Activated CD8-positive, alpha-beta T cell treated with anti-CD3 and anti-CD28 coated beads for 36 hours (primary cell): ENCODE measurements around the gene TUBG1. TPM values are rescaled to one million over a fixed set of nuclear protein-coding genes. Genes with fewer than 3 reads are reported as not detected.
A peak's percentile ranks its signal among the peaks of the same experiment; 100 is the strongest.

Source experiments
- ATAC-seq: fragments of 200-7000 bp; cut with Tn5 transposase; one replicate; pipeline ENCODE4 v1.10.0; 2021; ENCODE audit warnings: mild to moderate bottlenecking, moderate library complexity
- CTCF ChIA-PET: fragments of 350-600 bp; sonication (Branson Sonifier 250); formaldehyde crosslinking; loops from one replicate; lab custom pipeline; 2021; ENCODE audit warnings: antibody characterized with exemption; lab: Charles Lee
- POLR2A ChIA-PET: fragments of 350-600 bp; sonication (Branson Sonifier 250); formaldehyde crosslinking; loops from one replicate; lab custom pipeline; 2021; ENCODE audit warnings: antibody characterized with exemption; lab: Charles Lee
- DNase-seq: peaks from one replicate; pipeline ENCODE4 v3.0.0-alpha.2; 2020
- H3K27ac Mint-ChIP-seq: one replicate; pipeline ENCODE4 v1.8.0; 2021; ENCODE audit warnings: mild to moderate bottlenecking, mixed read lengths
- H3K27me3 Mint-ChIP-seq: one replicate; pipeline ENCODE4 v1.8.0; 2021; ENCODE audit warnings: mixed read lengths
- H3K36me3 Mint-ChIP-seq: one replicate; pipeline ENCODE4 v1.8.0; 2021; ENCODE audit warnings: low read depth, mixed read lengths
- H3K4me1 Mint-ChIP-seq: one replicate; pipeline ENCODE4 v1.8.0; 2021; ENCODE audit warnings: low read depth, mixed read lengths
- H3K4me3 Mint-ChIP-seq: one replicate; pipeline ENCODE4 v1.8.0; 2021; ENCODE audit warnings: mild to moderate bottlenecking, moderate library complexity, mixed read lengths
- H3K9me3 Mint-ChIP-seq: one replicate; pipeline ENCODE4 v1.8.0; 2021; ENCODE audit warnings: mixed read lengths
- intact Hi-C: fragments of 100-400 bp; cut with micrococcal nuclease; formaldehyde crosslinking; loops from one replicate; pipeline ENCODE4 v1.10.0; 2022
- total RNA-seq, 2 experiments: library from RNA; stranded (reverse); gene quantifications; one replicate each; pipeline ENCODE4 v1.2.3, GENCODE V29; 2021
- TF ChIP-seq, protein P1 (sequence below): fragments of 200-600 bp; IDR thresholded peaks from one replicate; pipeline ENCODE4 v1.8.0; 2022; ENCODE audit warnings: antibody characterized with exemption, mild to moderate bottlenecking

Gene TUBG1
- total RNA-seq, 2 experiments from 2014 or later: 79.5 to 82.4 TPM

DNA sequence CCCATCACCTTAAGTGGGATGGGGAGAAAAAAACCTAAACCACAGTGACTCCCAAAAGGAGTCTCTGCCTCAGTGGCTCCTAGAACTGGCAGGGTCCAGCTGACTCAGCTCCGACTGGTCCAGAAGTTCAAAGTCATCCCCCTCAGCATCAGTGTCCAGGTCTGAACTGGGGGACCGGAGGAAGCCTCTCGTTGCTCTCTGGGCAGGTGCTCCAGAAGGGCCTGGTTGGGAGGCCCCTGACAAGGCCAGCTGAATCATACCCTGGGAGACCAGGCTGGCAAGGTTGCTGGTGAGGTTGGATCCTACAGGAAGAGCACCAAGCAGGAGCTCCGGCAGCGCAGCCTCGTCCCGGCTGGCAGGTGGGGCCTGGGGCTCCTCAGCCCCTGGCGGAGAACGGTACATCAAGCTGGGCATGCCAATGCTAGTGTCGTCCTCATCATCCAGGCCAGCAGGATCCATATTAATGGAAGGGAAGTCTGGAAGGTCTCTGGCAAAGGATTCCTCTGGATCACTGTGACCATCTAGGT is 27.7 kb upstream of the TUBG1 start:
- DNase-seq (no peak), ATAC-seq (no peak)
- no peaks in the 10 kb centered on the region for H3K27me3 Mint-ChIP-seq
- no peak overlapping the region for H3K4me3 Mint-ChIP-seq
- H3K27ac Mint-ChIP-seq: no peak overlapping the region
- H3K36me3 Mint-ChIP-seq: peaks cover 17% of the 10 kb centered on the region
- POLR2A ChIA-PET: interaction anchor here (0.8 to 1.1 kb wide), 3 partner anchors 10 to 572 kb away, joined by 3 read pairs; no protein-coding TSS in a partner anchor
- TF ChIP-seq, protein P1, sequence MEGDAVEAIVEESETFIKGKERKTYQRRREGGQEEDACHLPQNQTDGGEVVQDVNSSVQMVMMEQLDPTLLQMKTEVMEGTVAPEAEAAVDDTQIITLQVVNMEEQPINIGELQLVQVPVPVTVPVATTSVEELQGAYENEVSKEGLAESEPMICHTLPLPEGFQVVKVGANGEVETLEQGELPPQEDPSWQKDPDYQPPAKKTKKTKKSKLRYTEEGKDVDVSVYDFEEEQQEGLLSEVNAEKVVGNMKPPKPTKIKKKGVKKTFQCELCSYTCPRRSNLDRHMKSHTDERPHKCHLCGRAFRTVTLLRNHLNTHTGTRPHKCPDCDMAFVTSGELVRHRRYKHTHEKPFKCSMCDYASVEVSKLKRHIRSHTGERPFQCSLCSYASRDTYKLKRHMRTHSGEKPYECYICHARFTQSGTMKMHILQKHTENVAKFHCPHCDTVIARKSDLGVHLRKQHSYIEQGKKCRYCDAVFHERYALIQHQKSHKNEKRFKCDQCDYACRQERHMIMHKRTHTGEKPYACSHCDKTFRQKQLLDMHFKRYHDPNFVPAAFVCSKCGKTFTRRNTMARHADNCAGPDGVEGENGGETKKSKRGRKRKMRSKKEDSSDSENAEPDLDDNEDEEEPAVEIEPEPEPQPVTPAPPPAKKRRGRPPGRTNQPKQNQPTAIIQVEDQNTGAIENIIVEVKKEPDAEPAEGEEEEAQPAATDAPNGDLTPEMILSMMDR: no peak
- CTCF ChIA-PET: interaction anchor here (1.2 to 2.2 kb wide), 2 partner anchors 24 to 182 kb away, joined by 3 to 6 read pairs; no protein-coding TSS in a partner anchor
- intact Hi-C loops: no loop called here
- peaks cover 12% of the 10 kb centered on the region for H3K4me1 Mint-ChIP-seq
- H3K9me3 Mint-ChIP-seq: no peaks in the 10 kb centered on the region

DNA sequence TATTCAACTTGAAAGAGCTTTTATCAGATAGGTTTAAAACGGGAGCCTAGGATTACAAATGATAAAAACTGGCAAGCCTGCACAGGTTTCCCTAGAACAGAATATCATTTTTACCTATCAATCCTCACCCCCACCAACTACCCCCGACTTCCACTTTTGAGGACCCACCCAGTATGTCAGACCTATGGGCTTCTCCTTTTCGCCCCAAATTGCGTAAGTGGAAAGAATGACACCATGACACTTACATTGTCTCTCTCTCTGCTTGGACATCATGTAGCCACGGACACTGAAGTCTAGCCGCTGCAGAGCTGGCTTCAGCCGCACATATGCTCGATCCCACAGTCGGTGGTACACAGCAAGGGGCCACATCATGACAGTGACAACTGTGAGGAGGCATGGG is 24.6 kb upstream of the TUBG1 start:
- H3K4me1 Mint-ChIP-seq: no peaks in the 10 kb centered on the region
- ChIA-PET POLR2A (no interaction called here), CTCF (interaction anchor here (1.1 to 1.3 kb wide), 2 partner anchors 16 to 179 kb away, joined by 3 read pairs; no protein-coding TSS in a partner anchor)
- peak overlapping the region; percentile 7 for H3K27ac Mint-ChIP-seq
- H3K27me3 Mint-ChIP-seq: no peaks in the 10 kb centered on the region
- TF ChIP-seq, protein P1: no peak
- no peaks in the 10 kb centered on the region for H3K9me3 Mint-ChIP-seq
- ATAC-seq (no peak), DNase-seq (no peak)
- peaks cover 8% of the 10 kb centered on the region for H3K36me3 Mint-ChIP-seq
- no peak overlapping the region for H3K4me3 Mint-ChIP-seq
- intact Hi-C loops: no loop called here

DNA sequence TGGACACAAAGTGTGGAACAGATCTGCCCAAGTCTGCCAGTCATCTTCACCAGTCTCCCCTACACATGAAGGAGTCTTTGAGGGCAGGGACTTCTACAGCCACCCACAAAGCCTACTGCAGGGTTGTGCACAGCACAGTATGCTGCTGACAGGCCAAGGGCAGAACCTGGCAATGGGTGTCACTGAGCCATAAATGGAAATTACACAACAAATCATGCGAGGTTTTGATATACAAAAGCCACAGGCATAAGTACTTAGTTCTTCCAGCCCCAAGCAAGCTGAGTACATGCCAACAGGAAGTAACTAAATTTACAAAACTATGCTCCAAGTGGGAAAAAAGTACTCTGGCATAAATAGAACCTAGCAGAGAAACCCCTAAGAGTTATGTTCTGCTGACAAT is 24.1 kb upstream of the TUBG1 start:
- Mint-ChIP-seq H3K27ac (no peak overlapping the region), H3K36me3 (peaks cover 8% of the 10 kb centered on the region)
- POLR2A ChIA-PET: no interaction called here

DNA sequence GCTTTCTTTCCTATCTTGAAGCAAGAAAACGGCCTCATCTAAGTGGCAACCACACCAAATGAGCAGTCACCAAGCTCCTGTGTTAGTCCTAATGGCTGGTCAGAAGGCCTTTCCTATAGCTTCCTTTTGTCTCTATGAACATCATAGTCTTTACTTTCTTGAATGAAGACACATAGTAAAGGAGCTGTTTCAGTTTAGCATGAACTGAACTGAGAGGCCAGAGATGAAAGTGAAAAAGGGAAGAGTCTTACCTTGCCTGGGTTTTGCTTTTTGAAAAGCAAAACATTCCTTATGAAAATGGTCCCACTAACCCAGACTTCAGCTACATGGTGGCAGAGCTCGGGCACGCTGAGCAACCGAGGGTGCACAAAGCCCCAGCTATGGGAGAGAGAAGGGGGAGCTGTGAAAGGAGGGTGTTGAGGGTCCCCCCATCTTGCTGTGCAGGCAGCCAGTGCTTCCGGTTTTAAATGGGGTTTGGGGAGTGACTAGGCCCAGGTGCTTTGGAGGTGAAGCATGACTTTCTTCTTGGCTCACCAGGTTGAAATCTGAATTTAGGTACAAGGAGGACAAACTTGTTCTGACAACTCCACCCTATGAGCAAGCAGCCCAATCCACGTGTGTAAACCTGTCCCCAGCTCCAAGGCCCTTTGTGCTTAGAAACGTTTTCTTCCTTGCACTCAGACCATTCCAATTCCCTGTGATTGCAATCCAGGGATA is 22.8 kb upstream of the TUBG1 start:
- TF ChIP-seq, protein P1: no peak
- peaks cover 13% of the 10 kb centered on the region for H3K36me3 Mint-ChIP-seq
- CTCF ChIA-PET: interaction anchor here (1.0 to 4.8 kb wide), 5 partner anchors 8 to 234 kb away, joined by 3 to 47 read pairs (median 3); partner anchors contain the start of genes PSMC3IP, RETREG3 and TUBG1
- POLR2A ChIA-PET: interaction anchor here (0.9 to 1.2 kb wide), 2 partner anchors 9 to 294 kb away, joined by 3 to 4 read pairs; partner anchors contain the start of gene PSMC3IP
- intact Hi-C loops: no loop called here
- H3K27ac Mint-ChIP-seq: peak overlapping the region; percentile 72
- no peak for ATAC-seq
- peaks cover 2% of the 10 kb centered on the region for H3K4me1 Mint-ChIP-seq
- H3K27me3 Mint-ChIP-seq: no peaks in the 10 kb centered on the region
- no peak for DNase-seq
- no peaks in the 10 kb centered on the region for H3K9me3 Mint-ChIP-seq
- no peak overlapping the region for H3K4me3 Mint-ChIP-seq

More for the DNA sequence above, 24.1 kb upstream of the TUBG1 start:
- H3K4me1 Mint-ChIP-seq: no peaks in the 10 kb centered on the region
- TF ChIP-seq, protein P1: no peak
- no peaks in the 10 kb centered on the region for H3K9me3 Mint-ChIP-seq
- intact Hi-C loops: no loop called here
- DNase-seq (no peak), ATAC-seq (no peak)
- H3K27me3 Mint-ChIP-seq: no peaks in the 10 kb centered on the region
- no peak overlapping the region for H3K4me3 Mint-ChIP-seq
- CTCF ChIA-PET: interaction anchor here (1.3 kb wide), 1 partner anchor 178 kb away, joined by 3 read pairs; no protein-coding TSS in a partner anchor

DNA sequence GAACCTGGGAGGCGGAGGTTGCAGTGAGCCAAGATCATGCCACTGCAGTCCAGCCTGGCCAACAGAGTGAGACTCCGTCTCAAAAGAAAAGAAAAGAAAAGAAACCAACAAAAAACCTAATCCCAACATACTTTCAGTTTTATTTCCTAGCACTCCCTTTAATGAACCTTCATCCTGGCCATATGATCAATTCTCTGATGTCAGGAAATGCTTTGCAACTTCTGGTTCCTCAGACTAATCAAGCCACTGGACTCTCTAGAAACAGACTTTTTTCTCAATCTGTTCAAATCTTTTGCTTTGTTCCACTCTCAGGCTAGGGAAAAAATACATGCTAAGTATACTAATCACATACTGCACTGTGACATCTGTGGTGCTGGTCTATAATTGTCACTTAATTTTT is 18.6 kb upstream of the TUBG1 start:
- peaks cover 2% of the 10 kb centered on the region for H3K4me1 Mint-ChIP-seq
- no peaks in the 10 kb centered on the region for H3K27me3 Mint-ChIP-seq
- no peaks in the 10 kb centered on the region for H3K9me3 Mint-ChIP-seq
- intact Hi-C loops: no loop called here
- peaks cover 15% of the 10 kb centered on the region for H3K36me3 Mint-ChIP-seq
- TF ChIP-seq, protein P1: no peak
- ATAC-seq (no peak), DNase-seq (no peak)
- CTCF ChIA-PET: interaction anchor here (0.9 to 4.8 kb wide), 3 partner anchors 10 to 13 kb away, joined by 3 to 47 read pairs (median 22); partner anchors contain the start of gene PSMC3IP
- POLR2A ChIA-PET: interaction anchor here (1.2 to 1.9 kb wide), 2 partner anchors 13 to 19 kb away, joined by 3 to 7 read pairs; partner anchors contain the start of genes PSMC3IP, RETREG3 and TUBG1
- H3K4me3 Mint-ChIP-seq: no peak overlapping the region
- peak overlapping the region; percentile 27 for H3K27ac Mint-ChIP-seq
